DND-41 (cell line): ENCODE results near the gene DDX39B.

ENCODE experiments used
- ATAC-seq: fragments of 200-7000 bp; cut with Tn5 transposase; 3 replicates; pipeline ENCODE4 v1.9.1; 2021; ENCODE audit warnings: low read depth; ENCODE audit not compliant: insufficient read depth
- DNase-seq: peaks from one replicate; pipeline ENCODE4 v3.0.0-alpha.2; 2020
- H2AFZ ChIP-seq: 2 replicates; pipeline ENCODE4 v1.6.0; 2012; ENCODE audit warnings: low read depth, low read length
- H3K27ac ChIP-seq: 2 replicates; pipeline ENCODE4 v1.5.1; 2012; ENCODE audit warnings: low read length, inconsistent platforms
- H3K27me3 ChIP-seq: fragments of 200-600 bp; sonication (generic); 2 replicates; pipeline ENCODE4 v1.6.0; 2012; ENCODE audit warnings: low read length, mild to moderate bottlenecking, inconsistent platforms; ENCODE audit not compliant: insufficient read depth, poor library complexity
- H3K36me3 ChIP-seq: 2 replicates; pipeline ENCODE4 v1.5.1; 2012; ENCODE audit warnings: low read length, inconsistent platforms; ENCODE audit not compliant: insufficient read depth
- H3K4me1 ChIP-seq: 2 replicates; pipeline ENCODE4 v1.5.1; 2012; ENCODE audit warnings: mild to moderate bottlenecking, low read length; ENCODE audit not compliant: insufficient read depth
- H3K4me2 ChIP-seq: 2 replicates; pipeline ENCODE4 v1.6.0; 2012; ENCODE audit warnings: mild to moderate bottlenecking, moderate library complexity, low read length, inconsistent platforms; ENCODE audit not compliant: insufficient read depth
- H3K4me3 ChIP-seq, 2 experiments: fragments of 200-600 bp in 1 of 2; shearing (Covaris generic) in 1 of 2; 2 replicates each; pipeline ENCODE4 v1.5.1; 2012 to 2016; ENCODE audit warnings: inconsistent platforms in 2 of 2, low read length in 2 of 2, mild to moderate bottlenecking in 2 of 2, low read depth in 1 of 2, moderate library complexity in 1 of 2
- H3K79me2 ChIP-seq: 2 replicates; pipeline ENCODE4 v1.6.0; 2012; ENCODE audit warnings: low read length, inconsistent platforms; ENCODE audit not compliant: insufficient read depth
- H3K9ac ChIP-seq: 2 replicates; pipeline ENCODE4 v1.6.0; 2012; ENCODE audit warnings: low read depth, mild to moderate bottlenecking, inconsistent platforms, low read length, moderate library complexity
- H3K9me3 ChIP-seq: 2 replicates; pipeline ENCODE4 v1.5.1; 2012; ENCODE audit warnings: low read length, moderate library complexity, mild to moderate bottlenecking, inconsistent platforms; ENCODE audit not compliant: insufficient read depth, severe bottlenecking
- H4K20me1 ChIP-seq: 2 replicates; pipeline ENCODE4 v1.6.0; 2012; ENCODE audit warnings: low read length; ENCODE audit not compliant: insufficient read depth
- CTCF ChIP-seq: IDR thresholded peaks from 2 replicates; pipeline ENCODE4 v1.5.1; 2012; ENCODE audit warnings: borderline replicate concordance, low read length, moderate library complexity, mild to moderate bottlenecking; ENCODE audit not compliant: poor library complexity, severe bottlenecking; ENCODE audit errors: extremely low read depth
- EZH2 ChIP-seq: IDR thresholded peaks from 3 replicates; pipeline ENCODE4 v1.6.1; 2012; ENCODE audit warnings: borderline replicate concordance, low read depth, mild to moderate bottlenecking, moderate library complexity, low read length, inconsistent platforms; ENCODE audit not compliant: severe bottlenecking

Gene DDX39B

GRCh38 chr6:31558318-31558625, 16.5 kb upstream of the DDX39B start:
- H2AFZ ChIP-seq: no peak overlapping the region
- H3K79me2 ChIP-seq: peaks cover 9% of the 10 kb centered on the region
- no peak for TF ChIP-seq CTCF
- TF ChIP-seq EZH2: no peak
- ATAC-seq (no peak), DNase-seq (no peak)
- H3K4me2 ChIP-seq: no peak overlapping the region
- H3K9ac ChIP-seq: no peak overlapping the region
- H3K9me3 ChIP-seq: no peaks in the 10 kb centered on the region
- no peak overlapping the region for H3K27ac ChIP-seq
- H3K27me3 ChIP-seq: no peaks in the 10 kb centered on the region
- no peak overlapping the region for H3K4me3 ChIP-seq
- peaks cover 54% of the 10 kb centered on the region for H3K36me3 ChIP-seq
- H4K20me1 ChIP-seq: 0 out of 2 replicates have a peak, but pooled peaks cover 4% of the 10 kb centered on the region
- no peaks in the 10 kb centered on the region; the same call in 1 of the 2 replicates for H3K4me1 ChIP-seq

- ATAC-seq (no peak), DNase-seq (no peak)
- no peaks in the 10 kb centered on the region for H3K27me3 ChIP-seq
- peaks cover 54% of the 10 kb centered on the region for H3K36me3 ChIP-seq
- no peaks in the 10 kb centered on the region for H3K9me3 ChIP-seq
- no peaks in the 10 kb centered on the region; the same call in 1 of the 2 replicates for H3K4me1 ChIP-seq
- no peak overlapping the region for H3K4me3 ChIP-seq
- no peak overlapping the region for H3K27ac ChIP-seq
- H3K4me2 ChIP-seq: no peak overlapping the region
- H3K79me2 ChIP-seq: peaks cover 9% of the 10 kb centered on the region
- no peak overlapping the region for H3K9ac ChIP-seq
- no peak overlapping the region for H2AFZ ChIP-seq
- H4K20me1 ChIP-seq: 0 out of 2 replicates have a peak, but pooled peaks cover 4% of the 10 kb centered on the region
- no peak for TF ChIP-seq CTCF
- TF ChIP-seq EZH2: no peak
Observed at GRCh38 chr6:31557443-31558317, 15.9 kb upstream of the DDX39B start.

- Histone ChIP-seq H3K79me2 (peaks cover 10% of the 10 kb centered on the region), H2AFZ (no peak overlapping the region), H4K20me1 (0 out of 2 replicates have a peak, but pooled peaks cover 4% of the 10 kb centered on the region), H3K4me3 (no peak overlapping the region), H3K27me3 (no peaks in the 10 kb centered on the region), H3K9me3 (no peaks in the 10 kb centered on the region), H3K4me1 (no peaks in the 10 kb centered on the region; the same call in 1 of the 2 replicates), H3K36me3 (peaks cover 55% of the 10 kb centered on the region), H3K27ac (no peak overlapping the region), H3K9ac (no peak overlapping the region), H3K4me2 (no peak overlapping the region)
- peak; percentile 32; the same call in 2 of the 3 replicates for ATAC-seq
- TF ChIP-seq EZH2 (no peak), CTCF (no peak)
- peak; percentile 60 for DNase-seq
Observed at GRCh38 chr6:31556307-31556706, 14.5 kb upstream of the DDX39B start.
